SJSA1 (cell line): Measurements from ENCODE around the gene UGT3A2. TPM values are rescaled to one million over a fixed set of nuclear protein-coding genes. Genes with fewer than 3 reads are reported as not detected.

Experiments
- total RNA-seq: library from RNA; depleted of rRNA; stranded (reverse); fragments of >200 nt; shearing (Covaris generic); gene quantifications from 2 replicates; pipeline ENCODE4 v1.2.3, GENCODE V29; 2014; rRNA removed

The UGT3A2 gene
- total RNA-seq, 1 experiment from 2014 or later: not detected

Other genes starting within 250 kb of the UGT3A2 start
- gene IL7R, start 210.0 kb downstream of the UGT3A2 start, total RNA-seq: 86.6 and 90.1 TPM in 2 replicates
- 0.47 TPM in 1 of 2 replicates, not detected in the other for gene CAPSL, start 128.3 kb downstream of the UGT3A2 start, total RNA-seq
- gene UGT3A1, start 75.5 kb downstream of the UGT3A2 start, total RNA-seq: 1.0 TPM in 1 of 2 replicates, not detected in the other
- gene LMBRD2, start 85.0 kb upstream of the UGT3A2 start, total RNA-seq: 15.3 and 21.1 TPM in 2 replicates
- gene SKP2, start 85.2 kb upstream of the UGT3A2 start, total RNA-seq: 51.7 and 73.5 TPM in 2 replicates
- gene NADK2, start 175.0 kb upstream of the UGT3A2 start, total RNA-seq: 14.3 and 22.2 TPM in 2 replicates
- gene RANBP3L, start 235.0 kb upstream of the UGT3A2 start, total RNA-seq: not detected in 2 replicates